ENCODE data around the gene F10. TPM values are rescaled to one million over a fixed set of nuclear protein-coding genes. Genes with fewer than 3 reads are reported as not detected.
A peak's percentile ranks its signal among the peaks of the same experiment; 100 is the strongest.

F10 gene
- total RNA-seq, 1 donor from 2014 or later = 12.3 TPM

- Mint-ChIP-seq H3K27me3 (ENCODE audit: low read depth) (no peaks in the 10 kb centered on the region), H3K36me3 (peaks cover 11% of the 10 kb centered on the region), H3K4me3 (no peak overlapping the region), H3K4me1 (peaks cover 7% of the 10 kb centered on the region), H3K9me3 (no peaks in the 10 kb centered on the region), H3K27ac (no peak overlapping the region)
- no peak for DNase-seq (ENCODE audit: low spot score in 2 of 2, unreplicated experiment in 2 of 2)
- TF ChIP-seq CTCF (IDR thresholded peaks at IDR 0.05; ENCODE audit: unreplicated experiment) = no peak
Observed at GRCh38 chr13:113080361-113080831, 42.2 kb upstream of the F10 start.

- Mint-ChIP-seq H3K27ac (no peak overlapping the region), H3K4me3 (no peak overlapping the region), H3K4me1 (peaks cover 7% of the 10 kb centered on the region), H3K27me3 (ENCODE audit: low read depth) (no peaks in the 10 kb centered on the region), H3K36me3 (peaks cover 8% of the 10 kb centered on the region), H3K9me3 (no peaks in the 10 kb centered on the region)
- no peak for TF ChIP-seq CTCF (IDR thresholded peaks at IDR 0.05; ENCODE audit: unreplicated experiment)
- DNase-seq (ENCODE audit: low spot score in 2 of 2, unreplicated experiment in 2 of 2) = no peak
Observed at GRCh38 chr13:113080901-113081521, 41.6 kb upstream of the F10 start.

GRCh38 chr13:113082198-113083021 lies 40.2 kb upstream of the F10 start:
- no peak overlapping the region for H3K4me3 Mint-ChIP-seq
- H3K36me3 Mint-ChIP-seq = peaks cover 6% of the 10 kb centered on the region
- no peak for TF ChIP-seq CTCF (IDR thresholded peaks at IDR 0.05; ENCODE audit: unreplicated experiment)
- H3K27me3 Mint-ChIP-seq (ENCODE audit: low read depth) = no peaks in the 10 kb centered on the region
- H3K9me3 Mint-ChIP-seq = no peaks in the 10 kb centered on the region
- DNase-seq (ENCODE audit: low spot score in 2 of 2, unreplicated experiment in 2 of 2) = no peak
- peaks cover 7% of the 10 kb centered on the region for H3K4me1 Mint-ChIP-seq
- H3K27ac Mint-ChIP-seq = no peak overlapping the region

GRCh38 chr13:113083022-113083373 lies 39.6 kb upstream of the F10 start:
- Mint-ChIP-seq H3K36me3 (peaks cover 2% of the 10 kb centered on the region), H3K27me3 (ENCODE audit: low read depth) (no peaks in the 10 kb centered on the region), H3K27ac (no peak overlapping the region), H3K4me1 (peaks cover 7% of the 10 kb centered on the region), H3K4me3 (no peak overlapping the region), H3K9me3 (no peaks in the 10 kb centered on the region)
- no peak for DNase-seq (ENCODE audit: low spot score in 2 of 2, unreplicated experiment in 2 of 2)
- no peak for TF ChIP-seq CTCF (IDR thresholded peaks at IDR 0.05; ENCODE audit: unreplicated experiment)

GRCh38 chr13:113083402-113084061 lies 39.1 kb upstream of the F10 start:
- H3K27ac Mint-ChIP-seq = peak overlapping the region; percentile 2
- peaks cover 7% of the 10 kb centered on the region for H3K4me1 Mint-ChIP-seq
- H3K27me3 Mint-ChIP-seq (ENCODE audit: low read depth) = no peaks in the 10 kb centered on the region
- H3K36me3 Mint-ChIP-seq = peaks cover 1% of the 10 kb centered on the region
- DNase-seq (ENCODE audit: low spot score in 2 of 2, unreplicated experiment in 2 of 2) = no peak
- no peak for TF ChIP-seq CTCF (IDR thresholded peaks at IDR 0.05; ENCODE audit: unreplicated experiment)
- H3K4me3 Mint-ChIP-seq = no peak overlapping the region
- no peaks in the 10 kb centered on the region for H3K9me3 Mint-ChIP-seq

Data from mesothelial cell of epicardium (in vitro differentiated cells).